GM20000 (cell line): ENCODE measurements around the gene MBNL3.

Experiments used
- DNase-seq: peaks from one replicate; pipeline ENCODE4 v3.0.0; 2012; ENCODE audit warnings: low spot score
- CTCF ChIP-seq: IDR thresholded peaks from 2 replicates; pipeline ENCODE4 v1.5.1; 2012; ENCODE audit warnings: mild to moderate bottlenecking, control low read depth; ENCODE audit errors: extremely low read depth, missing control alignments

MBNL3 gene

GRCh38 chrX:132489578-132490419, 961 bp upstream of the MBNL3 start:
- peak; percentile 44 for DNase-seq
- TF ChIP-seq CTCF, result no peak

- no peak for TF ChIP-seq CTCF
Measured at GRCh38 chrX:132488180-132488705, 595 bp downstream of the MBNL3 start.

GRCh38 chrX:132486599-132487178, 2.1 kb downstream of the MBNL3 start:
- no peak for DNase-seq
- TF ChIP-seq CTCF, result no peak

More at GRCh38 chrX:132488180-132488705, 595 bp downstream of the MBNL3 start:
- no peak for DNase-seq

- TF ChIP-seq CTCF, result no peak
- no peak for DNase-seq
Measured at GRCh38 chrX:132483951-132484350, 4.9 kb downstream of the MBNL3 start.

- no peak for DNase-seq
- TF ChIP-seq CTCF, result no peak
Measured at GRCh38 chrX:132483488-132483887, 5.3 kb downstream of the MBNL3 start.

GRCh38 chrX:132482632-132483031, 6.2 kb downstream of the MBNL3 start:
- TF ChIP-seq CTCF, result no peak
- no peak for DNase-seq

GRCh38 chrX:132481449-132481848, 7.4 kb downstream of the MBNL3 start:
- no peak for DNase-seq
- no peak for TF ChIP-seq CTCF
